WTC11 (cell line): ENCODE results near the gene GLCCI1. TPM values are rescaled to one million over a fixed set of nuclear protein-coding genes. Genes with fewer than 3 reads are reported as not detected.

Experiments used
- ATAC-seq: fragments of 200-7000 bp; cut with Tn5 transposase; 2 replicates; pipeline ENCODE4 v1.10.0; 2021; ENCODE audit warnings: mild to moderate bottlenecking, moderate library complexity
- CTCF ChIA-PET: fragments of 300-600 bp; sonication (Branson Sonifier 250); formaldehyde crosslinking; loops from one replicate; lab custom pipeline; 2021; ENCODE audit warnings: antibody characterized with exemption; lab: Charles Lee
- POLR2A ChIA-PET: fragments of 350-600 bp; sonication (Branson Sonifier 250); formaldehyde crosslinking; loops from one replicate; lab custom pipeline; 2021; ENCODE audit warnings: antibody characterized with exemption; lab: Charles Lee
- DNase-seq: peaks from one replicate; pipeline ENCODE4 v3.0.0; 2021; ENCODE audit warnings: low spot score
- H3K27ac Mint-ChIP-seq: 2 replicates; pipeline ENCODE4 v1.8.0; 2021; ENCODE audit warnings: mixed read lengths
- H3K27me3 Mint-ChIP-seq: 2 replicates; pipeline ENCODE4 v1.8.0; 2021; ENCODE audit warnings: low read depth, mild to moderate bottlenecking, moderate library complexity, mixed read lengths
- H3K36me3 Mint-ChIP-seq: 2 replicates; pipeline ENCODE4 v1.8.0; 2021; ENCODE audit warnings: mixed read lengths
- H3K4me1 Mint-ChIP-seq: 2 replicates; pipeline ENCODE4 v1.8.0; 2022; ENCODE audit warnings: mixed read lengths
- H3K4me3 Mint-ChIP-seq: 2 replicates; pipeline ENCODE4 v1.8.0; 2021; ENCODE audit warnings: mild to moderate bottlenecking, moderate library complexity, mixed read lengths
- H3K9me3 Mint-ChIP-seq: 2 replicates; pipeline ENCODE4 v1.8.0; 2021; ENCODE audit warnings: mixed read lengths
- CBFB ChIP-seq: sonication (generic); formaldehyde crosslinking; IDR thresholded peaks from 2 replicates; pipeline ENCODE4 v1.8.1; 2022; ENCODE audit warnings: mild to moderate bottlenecking, low read depth, missing genetic modification reagents
- CREB1 ChIP-seq: sonication (generic); formaldehyde crosslinking; IDR thresholded peaks from 2 replicates; pipeline ENCODE4 v1.8.0; 2023; ENCODE audit warnings: mild to moderate bottlenecking, missing genetic modification reagents
- EMX1 ChIP-seq: fragments of 250-450 bp; sonication (Bioruptor Pico); IDR thresholded peaks from 2 replicates; pipeline ENCODE4 v1.8.0; 2021; ENCODE audit warnings: mild to moderate bottlenecking
- FOXK1 ChIP-seq: sonication (generic); formaldehyde crosslinking; IDR thresholded peaks from 2 replicates; pipeline ENCODE4 v1.8.0; 2022; ENCODE audit warnings: mild to moderate bottlenecking, moderate library complexity, missing genetic modification reagents
- IRF2 ChIP-seq: sonication (generic); formaldehyde crosslinking; IDR thresholded peaks from 2 replicates; pipeline ENCODE4 v1.8.0; 2022; ENCODE audit warnings: low read depth, missing genetic modification reagents, borderline replicate concordance
- JUN ChIP-seq: sonication (generic); formaldehyde crosslinking; IDR thresholded peaks from 2 replicates; pipeline ENCODE4 v1.8.0; 2023; ENCODE audit warnings: mild to moderate bottlenecking, missing genetic modification reagents
- MXD4 ChIP-seq: fragments of 250-450 bp; sonication (Bioruptor Pico); IDR thresholded peaks from 2 replicates; pipeline ENCODE4 v1.8.0; 2021; ENCODE audit warnings: mild to moderate bottlenecking, moderate library complexity, borderline replicate concordance
- MYBL2 ChIP-seq: sonication (generic); formaldehyde crosslinking; IDR thresholded peaks from 2 replicates; pipeline ENCODE4 v1.8.1; 2023; ENCODE audit warnings: mild to moderate bottlenecking, moderate library complexity, missing genetic modification reagents
- NR2C2 ChIP-seq: sonication (generic); formaldehyde crosslinking; IDR thresholded peaks from 2 replicates; pipeline ENCODE4 v1.8.0; 2022; ENCODE audit warnings: mild to moderate bottlenecking, missing genetic modification reagents
- NR3C1 ChIP-seq: sonication (generic); formaldehyde crosslinking; conservative IDR thresholded peaks from 2 replicates; pipeline ENCODE4 v1.8.1; 2023; ENCODE audit warnings: low read depth, mild to moderate bottlenecking, missing genetic modification reagents
- PRDM15 ChIP-seq: sonication (generic); formaldehyde crosslinking; IDR thresholded peaks from 2 replicates; pipeline ENCODE4 v1.8.0; 2022; ENCODE audit warnings: missing genetic modification reagents
- RELA ChIP-seq: sonication (generic); formaldehyde crosslinking; IDR thresholded peaks from 2 replicates; pipeline ENCODE4 v1.8.1; 2022; ENCODE audit warnings: missing genetic modification reagents, mild to moderate bottlenecking, borderline replicate concordance
- RORB ChIP-seq: fragments of 250-450 bp; sonication (Bioruptor Pico); IDR thresholded peaks from 2 replicates; pipeline ENCODE4 v1.9.0; 2021; ENCODE audit warnings: mild to moderate bottlenecking
- SMAD3 ChIP-seq: sonication (generic); formaldehyde crosslinking; IDR thresholded peaks from 2 replicates; pipeline ENCODE4 v1.8.0; 2022; ENCODE audit warnings: missing genetic modification reagents, mild to moderate bottlenecking, borderline replicate concordance
- TEAD4 ChIP-seq: sonication (generic); formaldehyde crosslinking; IDR thresholded peaks from 2 replicates; pipeline ENCODE4 v1.8.0; 2022; ENCODE audit warnings: mild to moderate bottlenecking, missing genetic modification reagents
- TP53 ChIP-seq: sonication (generic); formaldehyde crosslinking; IDR thresholded peaks from 2 replicates; pipeline ENCODE4 v1.8.1; 2023; ENCODE audit warnings: mild to moderate bottlenecking, missing genetic modification reagents
- ZNF219 ChIP-seq: sonication (generic); formaldehyde crosslinking; IDR thresholded peaks from 2 replicates; pipeline ENCODE4 v1.8.0; 2023; ENCODE audit warnings: missing genetic modification reagents, mild to moderate bottlenecking, borderline replicate concordance
- ZNF416 ChIP-seq: fragments of 250-450 bp; sonication (Bioruptor Pico); IDR thresholded peaks from 2 replicates; pipeline ENCODE4 v1.9.0; 2021; ENCODE audit warnings: mild to moderate bottlenecking, inconsistent platforms
- ZNF512 ChIP-seq: sonication (generic); formaldehyde crosslinking; IDR thresholded peaks from 2 replicates; pipeline ENCODE4 v1.8.1; 2022; ENCODE audit warnings: missing genetic modification reagents, borderline replicate concordance
- ZNF671 ChIP-seq: fragments of 250-450 bp; sonication (Bioruptor Pico); IDR thresholded peaks from 2 replicates; pipeline ENCODE4 v1.8.0; 2021; ENCODE audit warnings: mild to moderate bottlenecking
- total RNA-seq: library from RNA; stranded (reverse); gene quantifications from 3 replicates; pipeline ENCODE4 v1.2.3, GENCODE V29; 2021
- TF ChIP-seq, protein P1 (sequence below): sonication (generic); formaldehyde crosslinking; IDR thresholded peaks from 2 replicates; pipeline ENCODE4 v1.8.0; 2022; ENCODE audit warnings: mild to moderate bottlenecking, missing genetic modification reagents
- TF ChIP-seq, protein P2 (sequence below): fragments of 250-450 bp; sonication (Bioruptor Pico); IDR thresholded peaks from 2 replicates; pipeline ENCODE4 v1.9.0; 2021; ENCODE audit warnings: mild to moderate bottlenecking
- TF ChIP-seq, protein P3 (sequence below): sonication (generic); formaldehyde crosslinking; IDR thresholded peaks from 2 replicates; pipeline ENCODE4 v1.8.1; 2023; ENCODE audit warnings: mild to moderate bottlenecking, missing genetic modification reagents, moderate library complexity
- TF ChIP-seq, protein P4 (sequence below): sonication (generic); formaldehyde crosslinking; IDR thresholded peaks from 2 replicates; pipeline ENCODE4 v1.8.0; 2022; ENCODE audit warnings: mild to moderate bottlenecking, missing genetic modification reagents

Gene GLCCI1
- total RNA-seq, 1 experiment from 2014 or later: 23.8 TPM

DNA sequence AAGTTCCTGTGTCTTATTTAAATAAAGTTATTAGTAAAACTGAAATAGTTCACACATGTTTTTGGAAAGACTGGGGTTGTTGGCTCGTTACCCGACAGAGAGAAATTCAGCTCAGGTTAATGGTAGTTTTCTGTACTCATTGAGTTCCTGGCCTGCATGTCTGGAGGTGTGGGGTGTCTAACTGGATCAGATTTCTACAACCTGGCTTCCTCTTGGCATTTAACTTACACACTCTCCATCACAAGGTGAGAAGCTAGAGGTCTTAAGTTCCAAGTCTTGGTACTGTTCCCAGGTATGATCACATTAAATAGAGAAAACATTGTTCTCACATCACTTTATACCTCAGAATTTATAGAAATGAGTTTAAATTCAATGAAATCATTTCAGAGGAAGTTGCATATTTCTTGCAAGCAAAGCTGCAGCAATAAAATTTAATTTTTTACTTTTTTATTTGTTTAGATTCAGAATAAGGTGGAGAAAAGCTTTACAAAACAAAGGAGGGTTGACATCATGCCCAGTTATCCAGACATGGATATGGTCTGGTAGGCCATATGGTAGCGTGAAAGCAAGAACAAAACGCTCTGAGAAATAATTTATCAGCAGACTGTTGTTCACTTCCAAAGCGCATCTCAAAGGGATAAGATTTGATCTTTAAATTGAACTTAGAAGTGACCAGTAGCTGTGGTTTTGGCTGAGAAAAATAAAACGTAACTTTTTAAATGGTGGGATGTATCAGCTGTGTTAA, 120.6 kb downstream of the GLCCI1 start (continued):
- TF ChIP-seq ZNF512 (no peak), PRDM15 (CRISPR knock-in tag) (no peak), NR3C1 (no peak), CREB1 (CRISPR knock-in tag) (no peak), JUN (no peak), MYBL2 (CRISPR knock-in tag) (no peak), NR2C2 (CRISPR knock-in tag) (no peak), RELA (no peak), IRF2 (CRISPR knock-in tag) (no peak), MXD4 (CRISPR knock-in tag) (no peak)
- TF ChIP-seq, protein P1, sequence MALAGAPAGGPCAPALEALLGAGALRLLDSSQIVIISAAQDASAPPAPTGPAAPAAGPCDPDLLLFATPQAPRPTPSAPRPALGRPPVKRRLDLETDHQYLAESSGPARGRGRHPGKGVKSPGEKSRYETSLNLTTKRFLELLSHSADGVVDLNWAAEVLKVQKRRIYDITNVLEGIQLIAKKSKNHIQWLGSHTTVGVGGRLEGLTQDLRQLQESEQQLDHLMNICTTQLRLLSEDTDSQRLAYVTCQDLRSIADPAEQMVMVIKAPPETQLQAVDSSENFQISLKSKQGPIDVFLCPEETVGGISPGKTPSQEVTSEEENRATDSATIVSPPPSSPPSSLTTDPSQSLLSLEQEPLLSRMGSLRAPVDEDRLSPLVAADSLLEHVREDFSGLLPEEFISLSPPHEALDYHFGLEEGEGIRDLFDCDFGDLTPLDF (CRISPR knock-in tag): no peak
- TF ChIP-seq, protein P2, sequence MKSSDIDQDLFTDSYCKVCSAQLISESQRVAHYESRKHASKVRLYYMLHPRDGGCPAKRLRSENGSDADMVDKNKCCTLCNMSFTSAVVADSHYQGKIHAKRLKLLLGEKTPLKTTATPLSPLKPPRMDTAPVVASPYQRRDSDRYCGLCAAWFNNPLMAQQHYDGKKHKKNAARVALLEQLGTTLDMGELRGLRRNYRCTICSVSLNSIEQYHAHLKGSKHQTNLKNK (CRISPR knock-in tag): no peak

DNA sequence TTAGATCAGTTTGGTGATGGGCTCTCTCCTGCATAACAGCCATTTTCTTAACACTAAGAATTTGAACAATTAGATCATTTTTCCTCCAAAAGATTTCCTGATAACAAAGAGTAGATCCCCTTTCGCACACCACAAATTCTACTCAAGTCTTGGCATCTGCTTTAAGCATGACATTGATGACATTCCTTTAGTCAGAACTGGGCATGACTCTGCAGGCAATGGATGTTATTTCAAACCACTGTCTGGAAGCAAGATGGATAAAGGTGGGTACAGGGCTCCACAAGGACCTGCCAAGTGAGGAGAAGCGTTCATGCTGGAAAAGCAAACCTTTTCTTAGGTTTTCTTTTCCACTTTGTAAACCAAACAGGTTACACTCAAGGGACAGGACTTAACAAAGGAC, 123.5 kb downstream of the GLCCI1 start:
- Mint-ChIP-seq H3K27ac (no peak overlapping the region), H3K36me3 (peaks cover 8% of the 10 kb centered on the region), H3K4me1 (peaks cover 3% of the 10 kb centered on the region; the same call in 1 of the 2 replicates), H3K27me3 (no peaks in the 10 kb centered on the region), H3K9me3 (peaks cover 5% of the 10 kb centered on the region), H3K4me3 (no peak overlapping the region)
- POLR2A ChIA-PET: no interaction called here
- CTCF ChIA-PET: interaction anchor here (1.8 kb wide), 1 partner anchor 204 kb away, joined by 4 read pairs; no protein-coding TSS in a partner anchor
- no peak for TF ChIP-seq FOXK1 (CRISPR knock-in tag)
- TF ChIP-seq MYBL2 (CRISPR knock-in tag): no peak
- no peak for TF ChIP-seq TP53 (CRISPR knock-in tag)
- no peak for TF ChIP-seq CBFB (CRISPR knock-in tag)
- no peak for TF ChIP-seq ZNF219 (CRISPR knock-in tag)
- no peak for TF ChIP-seq EMX1
- TF ChIP-seq ZNF416: no peak
- TF ChIP-seq NR2C2 (CRISPR knock-in tag): no peak
- TF ChIP-seq, protein P3, sequence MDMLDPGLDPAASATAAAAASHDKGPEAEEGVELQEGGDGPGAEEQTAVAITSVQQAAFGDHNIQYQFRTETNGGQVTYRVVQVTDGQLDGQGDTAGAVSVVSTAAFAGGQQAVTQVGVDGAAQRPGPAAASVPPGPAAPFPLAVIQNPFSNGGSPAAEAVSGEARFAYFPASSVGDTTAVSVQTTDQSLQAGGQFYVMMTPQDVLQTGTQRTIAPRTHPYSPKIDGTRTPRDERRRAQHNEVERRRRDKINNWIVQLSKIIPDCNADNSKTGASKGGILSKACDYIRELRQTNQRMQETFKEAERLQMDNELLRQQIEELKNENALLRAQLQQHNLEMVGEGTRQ (CRISPR knock-in tag): no peak
- no peak for TF ChIP-seq ZNF671 (CRISPR knock-in tag)
- no peak for TF ChIP-seq SMAD3 (CRISPR knock-in tag)
- TF ChIP-seq, protein P4, sequence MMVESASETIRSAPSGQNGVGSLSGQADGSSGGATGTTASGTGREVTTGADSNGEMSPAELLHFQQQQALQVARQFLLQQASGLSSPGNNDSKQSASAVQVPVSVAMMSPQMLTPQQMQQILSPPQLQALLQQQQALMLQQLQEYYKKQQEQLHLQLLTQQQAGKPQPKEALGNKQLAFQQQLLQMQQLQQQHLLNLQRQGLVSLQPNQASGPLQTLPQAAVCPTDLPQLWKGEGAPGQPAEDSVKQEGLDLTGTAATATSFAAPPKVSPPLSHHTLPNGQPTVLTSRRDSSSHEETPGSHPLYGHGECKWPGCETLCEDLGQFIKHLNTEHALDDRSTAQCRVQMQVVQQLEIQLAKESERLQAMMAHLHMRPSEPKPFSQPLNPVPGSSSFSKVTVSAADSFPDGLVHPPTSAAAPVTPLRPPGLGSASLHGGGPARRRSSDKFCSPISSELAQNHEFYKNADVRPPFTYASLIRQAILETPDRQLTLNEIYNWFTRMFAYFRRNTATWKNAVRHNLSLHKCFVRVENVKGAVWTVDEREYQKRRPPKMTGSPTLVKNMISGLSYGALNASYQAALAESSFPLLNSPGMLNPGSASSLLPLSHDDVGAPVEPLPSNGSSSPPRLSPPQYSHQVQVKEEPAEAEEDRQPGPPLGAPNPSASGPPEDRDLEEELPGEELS (CRISPR knock-in tag): no peak
- TF ChIP-seq RORB (CRISPR knock-in tag): no peak
- TF ChIP-seq TEAD4 (CRISPR knock-in tag): no peak
- DNase-seq (no peak), ATAC-seq (no peak)
